GM13976 (cell line): ENCODE results near the gene FSD2.
"Not testable (repeated sequence)": the region's sequence is repeated elsewhere in the genome, so short reads cannot be mapped to it uniquely, and the experiment has no call there.

Source experiments
- DNase-seq: peaks from one replicate; pipeline ENCODE4 v3.0.0; 2012; ENCODE audit warnings: low spot score
- CTCF ChIP-seq: IDR thresholded peaks from 2 replicates; pipeline ENCODE4 v1.5.1; 2012; ENCODE audit warnings: borderline replicate concordance, mild to moderate bottlenecking; ENCODE audit not compliant: insufficient read depth; ENCODE audit errors: extremely low read depth, missing control alignments, control extremely low read depth
- in situ Hi-C: fragments of 300-500 bp; cut with MboI; formaldehyde crosslinking; loops from one replicate; pipeline ENCODE4 v1.12.0; 2022; ENCODE audit warnings: low sequenced_read_pairs, mixed read lengths, inconsistent platforms; ENCODE audit not compliant: unreplicated experiment

The FSD2 gene

GRCh38 chr15:82778755-82779154 is 27.1 kb downstream of the FSD2 start:
- no peak for DNase-seq
- TF ChIP-seq CTCF, result no peak
- in situ Hi-C loops, result no loop called here

GRCh38 chr15:82774496-82774895 is 31.4 kb downstream of the FSD2 start:
- DNase-seq, result no peak
- in situ Hi-C loops, result no loop called here
- no peak for TF ChIP-seq CTCF

- DNase-seq, result no peak
- TF ChIP-seq CTCF, result no peak
- in situ Hi-C loops, result no loop called here
Measured at GRCh38 chr15:82771789-82772607, 33.9 kb downstream of the FSD2 start.

GRCh38 chr15:82768414-82769054 is 37.3 kb downstream of the FSD2 start:
- in situ Hi-C loops, result no loop called here

GRCh38 chr15:82767163-82767829 is 38.6 kb downstream of the FSD2 start:
- in situ Hi-C loops, result no loop called here
- DNase-seq, result no peak
- no peak for TF ChIP-seq CTCF

More at GRCh38 chr15:82768414-82769054, 37.3 kb downstream of the FSD2 start:
- no peak for TF ChIP-seq CTCF
- no peak for DNase-seq

GRCh38 chr15:82766201-82766600 is 39.7 kb downstream of the FSD2 start:
- DNase-seq, in situ Hi-C loops: not testable (repeated sequence)

GRCh38 chr15:82764740-82765139 is 41.1 kb downstream of the FSD2 start:
- DNase-seq, result no peak
- TF ChIP-seq CTCF, result no peak
- in situ Hi-C loops, result no loop called here
